Measurements from ENCODE around the gene ZSCAN22. TPM values are rescaled to one million over a fixed set of nuclear protein-coding genes. Genes with fewer than 3 reads are reported as not detected.

Gene ZSCAN22
- total and polyA plus RNA-seq, 2 of the 13 experiments (the other 11 are each of a cell fraction or from before 2014, with no cell fraction given) = 2.5 to 3.5 TPM

DNA sequence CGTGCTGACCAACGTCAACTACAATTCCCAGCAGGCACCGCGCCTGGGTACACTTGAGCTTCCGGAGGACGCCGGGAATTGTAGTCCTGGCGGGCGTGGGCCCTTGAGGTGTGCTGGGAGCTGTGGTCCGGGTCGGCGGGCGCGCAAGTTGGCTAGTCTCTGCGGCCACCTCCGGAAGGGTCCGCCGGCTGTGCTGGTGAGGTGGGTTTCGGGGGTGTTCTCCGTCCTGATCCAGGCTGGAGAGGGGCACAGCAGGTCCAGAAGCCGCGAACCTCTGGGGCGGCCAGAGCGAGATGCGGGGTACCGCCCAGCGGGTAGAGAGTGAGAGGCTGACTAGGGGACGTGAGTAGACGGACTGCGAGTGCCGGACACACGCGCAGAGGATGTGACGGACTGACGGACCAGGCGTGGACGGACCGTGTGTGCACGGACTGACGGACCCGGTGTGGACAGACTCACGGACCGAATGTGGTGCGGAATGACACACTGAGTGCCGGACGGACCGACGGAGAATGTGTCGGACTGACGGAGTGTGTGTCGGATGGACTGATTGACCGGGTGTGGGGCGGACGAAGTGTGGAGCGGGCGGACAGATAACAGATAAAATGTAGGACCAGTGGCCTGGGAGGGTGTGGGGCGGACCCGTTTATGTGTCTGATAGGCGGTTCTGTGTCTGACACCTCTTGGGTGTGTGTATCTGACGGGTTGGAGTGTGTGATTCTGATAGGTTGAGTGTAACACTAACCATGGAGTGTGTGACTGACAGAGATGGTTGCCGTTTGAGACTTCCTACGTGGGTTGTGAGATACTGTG, at the start of gene ZSCAN22 (continued):
- TF ChIP-seq RORA (CRISPR knock-in tag; IDR thresholded peaks at IDR 0.05) (no peak), SPEN (CRISPR knock-in tag; IDR thresholded peaks at IDR 0.05; ENCODE audit: low read depth) (peak; percentile 93), ZNF44 (CRISPR knock-in tag; IDR thresholded peaks at IDR 0.05) (peak; percentile 91; the same call in 1 of the 2 replicates), KDM1A (CRISPR knock-in tag; IDR thresholded peaks at IDR 0.05) (no peak), ATAD3A (CRISPR knock-in tag; IDR thresholded peaks at IDR 0.05) (no peak), ZNF577 (CRISPR knock-in tag; IDR thresholded peaks at IDR 0.05; ENCODE audit: borderline replicate concordance, low read depth) (no peak), ZSCAN20 (CRISPR knock-in tag; IDR thresholded peaks at IDR 0.05; ENCODE audit: borderline replicate concordance) (no peak), MED1 (CRISPR knock-in tag; IDR thresholded peaks at IDR 0.05) (peak; percentile 74), ZMAT3 (CRISPR knock-in tag; conservative IDR thresholded peaks at IDR 0.05) (peak; percentile 72; the same call in 1 of the 2 replicates), SETDB1 (CRISPR knock-in tag; IDR thresholded peaks at IDR 0.05; ENCODE audit: borderline replicate concordance) (no peak), KDM5B (CRISPR knock-in tag; IDR thresholded peaks at IDR 0.05; ENCODE audit: borderline replicate concordance) (peak; percentile 52; the same call in 1 of the 2 replicates), HOXD1 (CRISPR knock-in tag; IDR thresholded peaks at IDR 0.05) (peak; percentile 84; the same call in 1 of the 2 replicates), SAFB2 (CRISPR knock-in tag; IDR thresholded peaks at IDR 0.05; ENCODE audit: borderline replicate concordance, low read depth) (peak; percentile 37; the same call in 1 of the 2 replicates), PITX1 (CRISPR knock-in tag; IDR thresholded peaks at IDR 0.05) (peak; percentile 57; the same call in 1 of the 2 replicates), ZC3H13 (CRISPR knock-in tag; IDR thresholded peaks at IDR 0.05) (peak; percentile 96), KMT2B (CRISPR knock-in tag; IDR thresholded peaks at IDR 0.05) (peak; percentile 97), ZNF883 (CRISPR knock-in tag; IDR thresholded peaks at IDR 0.05; ENCODE audit: not compliant biosample characterization) (peak; percentile 60), BCL6 (CRISPR knock-in tag; IDR thresholded peaks at IDR 0.05) (peak; percentile 25; the same call in 1 of the 2 replicates), ZMYM3 (CRISPR knock-in tag; IDR thresholded peaks at IDR 0.05) (no peak; the same call in 1 of the 2 replicates), ZNF790 (CRISPR knock-in tag; IDR thresholded peaks at IDR 0.05; ENCODE audit: borderline replicate concordance) (peak; percentile 48; the same call in 1 of the 2 replicates)
- TF ChIP-seq, protein P1, sequence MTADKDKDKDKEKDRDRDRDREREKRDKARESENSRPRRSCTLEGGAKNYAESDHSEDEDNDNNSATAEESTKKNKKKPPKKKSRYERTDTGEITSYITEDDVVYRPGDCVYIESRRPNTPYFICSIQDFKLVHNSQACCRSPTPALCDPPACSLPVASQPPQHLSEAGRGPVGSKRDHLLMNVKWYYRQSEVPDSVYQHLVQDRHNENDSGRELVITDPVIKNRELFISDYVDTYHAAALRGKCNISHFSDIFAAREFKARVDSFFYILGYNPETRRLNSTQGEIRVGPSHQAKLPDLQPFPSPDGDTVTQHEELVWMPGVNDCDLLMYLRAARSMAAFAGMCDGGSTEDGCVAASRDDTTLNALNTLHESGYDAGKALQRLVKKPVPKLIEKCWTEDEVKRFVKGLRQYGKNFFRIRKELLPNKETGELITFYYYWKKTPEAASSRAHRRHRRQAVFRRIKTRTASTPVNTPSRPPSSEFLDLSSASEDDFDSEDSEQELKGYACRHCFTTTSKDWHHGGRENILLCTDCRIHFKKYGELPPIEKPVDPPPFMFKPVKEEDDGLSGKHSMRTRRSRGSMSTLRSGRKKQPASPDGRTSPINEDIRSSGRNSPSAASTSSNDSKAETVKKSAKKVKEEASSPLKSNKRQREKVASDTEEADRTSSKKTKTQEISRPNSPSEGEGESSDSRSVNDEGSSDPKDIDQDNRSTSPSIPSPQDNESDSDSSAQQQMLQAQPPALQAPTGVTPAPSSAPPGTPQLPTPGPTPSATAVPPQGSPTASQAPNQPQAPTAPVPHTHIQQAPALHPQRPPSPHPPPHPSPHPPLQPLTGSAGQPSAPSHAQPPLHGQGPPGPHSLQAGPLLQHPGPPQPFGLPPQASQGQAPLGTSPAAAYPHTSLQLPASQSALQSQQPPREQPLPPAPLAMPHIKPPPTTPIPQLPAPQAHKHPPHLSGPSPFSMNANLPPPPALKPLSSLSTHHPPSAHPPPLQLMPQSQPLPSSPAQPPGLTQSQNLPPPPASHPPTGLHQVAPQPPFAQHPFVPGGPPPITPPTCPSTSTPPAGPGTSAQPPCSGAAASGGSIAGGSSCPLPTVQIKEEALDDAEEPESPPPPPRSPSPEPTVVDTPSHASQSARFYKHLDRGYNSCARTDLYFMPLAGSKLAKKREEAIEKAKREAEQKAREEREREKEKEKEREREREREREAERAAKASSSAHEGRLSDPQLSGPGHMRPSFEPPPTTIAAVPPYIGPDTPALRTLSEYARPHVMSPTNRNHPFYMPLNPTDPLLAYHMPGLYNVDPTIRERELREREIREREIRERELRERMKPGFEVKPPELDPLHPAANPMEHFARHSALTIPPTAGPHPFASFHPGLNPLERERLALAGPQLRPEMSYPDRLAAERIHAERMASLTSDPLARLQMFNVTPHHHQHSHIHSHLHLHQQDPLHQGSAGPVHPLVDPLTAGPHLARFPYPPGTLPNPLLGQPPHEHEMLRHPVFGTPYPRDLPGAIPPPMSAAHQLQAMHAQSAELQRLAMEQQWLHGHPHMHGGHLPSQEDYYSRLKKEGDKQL (CRISPR knock-in tag; IDR thresholded peaks at IDR 0.05; ENCODE audit: low read depth) = peak; percentile 54; the same call in 1 of the 2 replicates
- TF ChIP-seq, protein P2, sequence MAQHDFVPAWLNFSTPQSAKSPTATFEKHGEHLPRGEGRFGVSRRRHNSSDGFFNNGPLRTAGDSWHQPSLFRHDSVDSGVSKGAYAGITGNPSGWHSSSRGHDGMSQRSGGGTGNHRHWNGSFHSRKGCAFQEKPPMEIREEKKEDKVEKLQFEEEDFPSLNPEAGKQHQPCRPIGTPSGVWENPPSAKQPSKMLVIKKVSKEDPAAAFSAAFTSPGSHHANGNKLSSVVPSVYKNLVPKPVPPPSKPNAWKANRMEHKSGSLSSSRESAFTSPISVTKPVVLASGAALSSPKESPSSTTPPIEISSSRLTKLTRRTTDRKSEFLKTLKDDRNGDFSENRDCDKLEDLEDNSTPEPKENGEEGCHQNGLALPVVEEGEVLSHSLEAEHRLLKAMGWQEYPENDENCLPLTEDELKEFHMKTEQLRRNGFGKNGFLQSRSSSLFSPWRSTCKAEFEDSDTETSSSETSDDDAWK (CRISPR knock-in tag; IDR thresholded peaks at IDR 0.05) = no peak
- TF ChIP-seq, protein P3, sequence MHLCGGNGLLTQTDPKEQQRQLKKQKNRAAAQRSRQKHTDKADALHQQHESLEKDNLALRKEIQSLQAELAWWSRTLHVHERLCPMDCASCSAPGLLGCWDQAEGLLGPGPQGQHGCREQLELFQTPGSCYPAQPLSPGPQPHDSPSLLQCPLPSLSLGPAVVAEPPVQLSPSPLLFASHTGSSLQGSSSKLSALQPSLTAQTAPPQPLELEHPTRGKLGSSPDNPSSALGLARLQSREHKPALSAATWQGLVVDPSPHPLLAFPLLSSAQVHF (CRISPR knock-in tag; IDR thresholded peaks at IDR 0.05) = peak; percentile 88
